Measurements from ENCODE around the gene MIGA1.
"Not testable (repeated sequence)": the region's sequence is repeated elsewhere in the genome, so short reads cannot be mapped to it uniquely, and the experiment has no call there.

Gene MIGA1, protein sequence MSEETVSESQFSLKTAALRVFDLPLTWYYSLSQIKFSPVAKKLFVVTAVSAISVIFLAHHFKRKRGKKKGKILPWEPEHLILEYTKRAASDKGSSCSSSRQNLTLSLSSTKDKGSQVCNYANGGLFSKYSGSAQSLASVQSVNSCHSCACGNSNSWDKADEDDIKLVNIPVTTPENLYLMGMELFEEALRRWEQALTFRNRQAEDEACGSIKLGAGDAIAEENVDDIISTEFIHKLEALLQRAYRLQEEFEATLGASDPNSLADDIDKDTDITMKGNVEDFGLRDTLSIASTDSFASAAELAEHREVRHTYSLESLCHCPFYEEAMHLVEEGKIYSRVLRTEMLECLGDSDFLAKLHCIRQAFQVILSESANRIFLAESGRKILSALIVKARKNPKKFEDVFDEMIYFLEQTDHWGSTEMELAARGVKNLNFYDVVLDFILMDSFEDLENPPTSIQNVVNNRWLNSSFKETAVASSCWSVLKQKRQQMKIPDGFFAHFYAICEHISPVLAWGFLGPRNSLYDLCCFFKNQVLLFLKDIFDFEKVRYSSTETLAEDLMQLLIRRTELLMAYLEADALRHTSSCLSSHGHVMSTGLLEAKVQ

DNA sequence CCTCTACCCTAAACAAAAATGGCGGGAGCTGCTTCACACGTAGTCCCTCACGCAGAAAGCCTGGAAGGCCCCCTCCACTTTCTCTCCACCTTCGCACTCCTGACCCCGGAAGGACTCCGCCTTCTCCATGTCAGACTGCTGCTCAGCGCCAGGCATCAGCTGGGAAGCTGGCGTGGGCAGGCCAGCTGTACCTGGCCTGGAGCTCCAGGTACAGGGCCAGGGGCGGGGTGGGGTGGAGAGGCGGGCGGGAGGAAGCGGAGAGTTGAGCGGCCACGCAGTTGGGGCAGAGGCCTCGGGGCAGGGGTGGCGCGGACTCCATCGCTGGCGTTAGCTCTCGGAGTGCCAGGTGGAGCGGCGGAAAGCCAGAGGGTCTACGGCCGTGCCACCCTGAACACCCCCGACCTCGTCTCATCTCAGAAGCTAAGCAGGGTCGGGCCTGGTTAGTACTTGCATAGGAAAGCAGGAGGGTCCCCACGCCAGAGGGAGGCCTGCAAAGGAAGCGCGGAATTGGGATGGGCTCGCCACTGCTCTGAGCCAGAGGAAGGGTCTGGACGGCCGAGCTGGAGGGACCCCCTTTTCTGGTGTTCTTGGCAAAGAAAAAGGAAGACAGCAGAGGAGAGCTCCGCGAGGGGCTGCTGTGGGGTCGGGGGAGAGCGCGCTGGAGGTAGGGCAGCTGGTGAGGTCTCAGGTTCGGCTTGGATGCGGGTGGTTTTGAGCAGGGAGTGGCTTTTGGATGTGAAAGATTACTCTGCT is at the start of gene MIGA1:
Gene MIGA1, plus strand, starts transcription at position 121 of the 753 bp plus-strand sequence. CDS start 3,604 bp downstream, outside the sequence.
- DNase-seq = peak; percentile 88

DNA sequence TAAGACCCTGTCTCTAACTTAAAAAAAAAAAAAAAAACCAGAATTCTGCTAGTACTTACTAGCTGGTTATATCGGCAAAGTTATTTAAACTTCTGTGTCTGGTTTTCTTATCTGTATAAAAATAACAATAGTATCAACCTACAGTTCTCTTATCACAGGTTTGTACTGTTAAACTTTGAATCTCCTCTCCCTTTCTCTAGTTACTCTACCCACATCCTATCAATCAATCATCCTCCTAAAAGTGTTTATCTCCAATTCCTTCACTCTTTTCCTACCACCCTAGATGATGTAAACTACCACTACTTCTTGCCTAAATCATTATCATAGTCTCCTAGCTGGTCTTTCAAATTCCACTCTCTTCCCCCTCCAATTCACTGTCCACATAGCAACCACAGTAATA is 47.4 kb upstream of the MIGA1 start:
- DNase-seq = no peak

DNA sequence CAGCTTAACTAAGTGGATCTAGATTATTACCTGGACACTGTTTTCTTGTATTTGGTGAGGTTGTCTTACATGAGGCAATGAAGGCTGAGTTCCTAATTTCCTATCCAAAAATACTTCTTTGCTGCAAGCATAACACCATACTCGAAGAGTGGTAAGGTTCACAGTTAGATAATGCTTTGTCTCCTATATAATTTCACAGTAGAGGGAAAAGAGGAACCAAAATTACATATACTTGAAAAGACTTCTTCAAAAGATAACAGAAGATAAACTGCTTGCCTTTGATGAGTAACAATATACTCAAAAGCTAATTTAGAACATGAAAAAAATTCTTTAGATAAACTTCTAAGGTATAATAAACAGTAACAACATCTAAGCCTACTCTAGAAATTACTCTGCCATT is 40.2 kb upstream of the MIGA1 start:
- DNase-seq = no peak

DNA sequence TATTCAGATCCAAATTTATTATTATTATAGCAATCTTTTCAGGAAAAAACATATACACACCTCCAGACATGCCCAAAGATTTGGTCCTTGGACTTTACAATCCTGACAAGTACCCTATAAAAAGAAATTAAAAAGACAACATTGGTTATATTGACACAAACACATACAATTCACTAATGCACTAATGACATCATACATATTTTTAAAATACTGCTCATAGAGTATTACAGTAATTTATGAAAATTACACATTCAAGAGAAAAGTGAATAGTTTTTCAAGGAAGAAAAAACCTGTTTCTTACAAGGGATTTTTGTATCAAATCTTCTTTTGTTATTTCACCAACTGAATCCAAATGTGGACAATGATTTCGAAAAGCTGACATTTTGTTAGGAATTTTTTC is 38.1 kb upstream of the MIGA1 start:
- no peak for DNase-seq

DNA sequence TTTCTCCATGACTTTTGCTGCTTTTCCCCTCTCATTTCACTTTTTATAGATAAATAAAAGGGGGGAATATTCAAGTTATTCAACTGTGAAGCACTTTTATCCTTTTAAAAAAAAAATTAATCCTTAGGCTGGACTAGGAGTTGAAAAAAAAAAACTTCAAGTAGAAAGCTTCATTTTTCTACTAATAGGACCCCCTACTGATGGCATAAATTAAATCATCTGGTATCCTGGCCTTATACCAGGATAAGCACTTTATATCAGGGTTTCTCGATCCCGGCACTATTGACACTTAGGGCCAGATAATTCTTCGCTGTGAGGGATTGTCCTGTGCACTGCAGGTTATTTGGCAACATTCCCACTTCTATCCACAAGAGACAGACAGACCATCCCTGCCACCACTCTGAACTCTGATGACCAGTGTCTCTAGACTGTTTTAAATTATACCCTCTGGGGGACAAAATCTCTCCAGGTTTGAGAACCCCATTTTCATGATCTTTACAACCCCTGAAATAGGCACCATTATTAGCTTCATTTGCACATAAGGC is 37.4 kb upstream of the MIGA1 start:
- no peak for DNase-seq

DNA sequence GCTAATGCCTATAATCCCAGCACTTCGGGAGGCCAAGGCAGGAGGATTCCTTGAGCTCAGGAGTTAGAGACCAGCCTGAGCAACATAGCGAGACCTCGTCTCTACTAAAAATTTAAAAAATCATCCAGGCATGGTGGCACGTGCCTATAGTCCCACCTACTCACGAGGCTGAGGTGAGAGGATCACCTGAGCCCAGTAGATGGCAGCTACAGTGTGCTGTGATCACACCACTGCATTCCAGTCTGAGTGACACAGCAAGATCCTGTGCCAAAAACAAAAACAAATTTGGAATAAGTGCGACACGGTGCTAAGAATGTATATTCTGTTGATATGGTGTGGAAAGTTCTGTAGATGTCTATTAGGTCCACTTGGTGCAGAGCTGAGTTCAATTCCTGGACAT is 34.9 kb upstream of the MIGA1 start:
- DNase-seq = no peak

DNA sequence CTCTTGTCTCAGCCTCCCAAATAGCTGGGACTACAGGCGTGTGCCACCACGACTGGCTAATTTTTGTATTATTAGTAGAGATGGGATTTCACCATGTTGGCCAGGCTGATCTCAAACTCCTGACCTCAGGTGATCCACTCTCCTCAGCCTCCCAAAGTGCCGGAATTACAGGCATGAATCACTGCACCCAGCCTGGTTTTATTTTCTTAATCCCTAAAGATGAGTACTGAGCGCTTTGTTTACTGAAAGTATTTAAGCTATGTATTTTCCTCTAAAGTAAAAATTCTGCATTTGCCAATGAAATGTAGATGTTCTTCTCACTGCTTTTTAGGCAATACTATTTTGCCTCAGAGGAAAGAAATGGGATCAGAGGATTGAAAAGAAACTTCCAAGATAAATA is 30.0 kb upstream of the MIGA1 start:
- DNase-seq = peak; percentile 18

DNA sequence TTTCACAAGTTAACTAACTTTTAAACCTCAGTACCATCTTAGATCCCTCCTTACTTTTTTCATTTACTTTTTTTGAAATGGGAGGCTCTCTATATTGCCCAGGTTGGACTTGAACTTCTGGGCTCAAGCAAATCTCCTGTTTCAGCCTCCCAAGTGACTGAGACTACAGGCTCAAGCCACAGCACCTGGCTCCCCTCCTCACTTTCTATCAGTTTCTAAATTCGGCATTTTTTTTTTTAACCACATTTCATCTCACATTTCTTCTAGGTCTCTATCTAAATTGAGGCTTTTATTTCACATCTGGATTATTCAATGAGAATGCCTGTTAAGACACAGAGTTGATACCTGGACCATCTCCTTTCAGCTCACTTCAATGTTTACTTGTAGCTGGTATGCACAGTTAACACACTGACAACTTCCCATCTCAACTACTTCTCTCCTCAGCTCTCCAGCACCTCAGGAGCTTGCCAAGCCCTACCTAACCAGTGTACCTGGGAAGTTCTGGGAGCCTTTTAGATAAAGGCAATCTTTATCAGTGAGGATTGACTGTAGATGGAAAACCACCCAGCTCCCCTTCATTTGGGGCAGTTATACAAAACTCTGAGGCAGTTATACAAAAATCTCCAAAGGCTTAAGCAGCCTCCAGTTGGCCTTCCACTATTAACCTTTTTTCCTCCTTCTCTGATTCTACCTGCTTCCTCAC is 23.2 kb upstream of the MIGA1 start:
- DNase-seq = no peak

DNA sequence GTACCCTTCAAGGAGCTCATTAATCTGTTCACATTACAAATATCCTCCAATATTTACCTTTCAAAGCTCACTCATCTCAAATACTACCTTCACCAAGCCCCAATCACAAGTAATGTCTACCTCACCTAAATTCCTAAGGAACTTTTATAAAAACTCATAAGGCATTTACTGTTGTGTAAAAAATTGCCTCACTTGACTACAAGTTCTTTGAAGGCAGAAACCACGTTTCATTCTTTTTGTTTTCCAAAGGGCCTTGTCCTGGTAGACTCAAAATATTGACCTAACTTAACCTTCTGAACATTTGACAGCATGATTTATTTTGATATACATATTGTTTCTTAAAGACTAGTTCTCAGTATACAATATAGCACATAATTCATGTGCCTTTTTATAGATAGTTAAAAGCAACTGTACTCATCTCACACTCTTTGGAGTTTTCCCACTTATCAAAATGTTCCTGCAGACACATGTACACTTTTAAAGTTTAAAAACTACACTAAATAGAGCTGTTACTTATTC is 22.3 kb upstream of the MIGA1 start:
- no peak for DNase-seq

DNA sequence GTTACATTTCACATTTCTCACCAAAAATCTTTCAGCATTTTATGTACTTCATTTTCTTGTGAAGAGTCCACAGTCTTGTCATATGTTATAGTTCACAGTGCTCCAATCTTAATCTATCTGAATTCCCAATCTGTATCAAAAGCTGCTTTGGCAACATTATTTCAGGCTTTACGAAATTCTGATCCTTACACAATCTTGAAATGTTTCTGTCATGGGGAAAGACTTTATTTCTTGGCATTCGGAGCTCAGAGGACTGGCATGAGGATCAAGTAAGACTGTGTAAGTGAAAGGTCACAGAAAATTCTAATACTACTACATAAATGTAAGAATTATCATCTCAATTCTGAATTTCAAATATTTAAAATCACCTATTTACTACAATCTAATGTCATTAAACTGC is 21.8 kb upstream of the MIGA1 start:
- DNase-seq = peak; percentile 30

DNA sequence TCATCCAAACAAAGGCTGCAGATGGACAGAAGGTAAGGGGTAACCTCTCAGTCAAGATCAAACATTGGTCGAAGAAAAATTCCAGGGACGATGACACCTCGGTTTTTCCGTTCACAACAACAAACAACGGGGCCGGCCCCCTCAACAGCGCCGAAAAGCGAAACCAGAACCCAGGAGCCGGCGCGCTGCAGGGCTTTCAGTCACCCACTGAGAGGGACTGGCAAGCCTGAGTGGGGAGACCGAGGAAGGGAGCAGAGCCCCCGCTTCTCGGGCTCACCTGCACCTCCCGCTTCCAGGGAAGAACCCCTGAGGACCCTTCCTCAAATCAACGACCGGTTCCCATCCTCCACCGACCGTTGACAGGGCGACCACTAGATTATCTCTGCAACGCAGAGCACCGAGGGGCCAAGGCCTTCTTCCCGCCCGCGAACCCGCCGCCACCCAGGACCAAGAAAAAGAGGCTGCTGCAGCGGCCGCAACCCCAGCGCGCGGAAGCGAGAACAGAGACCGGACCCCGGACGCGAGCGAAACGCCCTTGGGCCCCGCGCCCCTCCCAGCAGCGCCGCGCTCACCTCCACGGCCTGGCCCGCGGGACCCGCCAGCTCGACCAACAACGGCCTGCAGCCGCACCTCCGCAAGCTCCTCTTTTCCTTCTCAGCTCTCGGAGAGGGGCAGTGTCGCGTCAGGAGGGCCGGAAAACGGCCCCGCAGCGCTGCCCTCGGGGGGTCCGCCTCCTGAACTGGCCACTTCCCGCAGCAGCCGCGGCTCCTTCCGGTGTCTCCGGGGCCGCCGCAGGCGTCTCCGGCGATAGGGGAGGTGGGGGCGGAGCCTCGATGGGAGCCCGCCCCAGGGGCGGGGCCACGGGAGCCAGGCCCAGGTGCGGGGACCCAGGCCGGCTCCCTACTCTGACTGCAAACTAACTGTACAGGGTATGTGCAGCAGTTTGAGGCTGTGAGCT is 20.1 kb upstream of the MIGA1 start, which contains the start of gene USP33:
Gene USP33, minus strand, starts transcription at position 782 of the 958 bp plus-strand sequence. CDS start 18,155 bp downstream, outside the sequence.
- peak; percentile 77 for DNase-seq

DNA sequence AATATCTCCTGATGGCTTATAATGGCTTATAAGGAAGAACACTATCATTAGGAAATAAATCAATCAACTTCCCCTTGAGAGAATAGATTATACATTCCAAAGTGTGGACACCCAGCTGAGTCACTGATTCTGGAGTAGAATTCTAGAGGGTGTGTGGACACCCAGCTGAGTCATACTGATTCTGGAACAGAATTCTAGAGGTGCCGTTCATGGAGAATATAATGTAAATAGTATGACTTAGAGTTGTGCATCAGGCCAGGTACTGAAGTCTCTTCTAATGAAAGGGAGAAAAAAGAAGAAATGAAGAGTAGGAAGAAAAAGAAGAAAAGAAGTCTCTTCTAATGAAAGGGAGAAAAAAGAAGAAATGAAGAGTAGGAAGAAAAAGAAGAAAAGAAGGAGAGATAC is 17.4 kb upstream of the MIGA1 start:
- peak; percentile 75 for DNase-seq

DNA sequence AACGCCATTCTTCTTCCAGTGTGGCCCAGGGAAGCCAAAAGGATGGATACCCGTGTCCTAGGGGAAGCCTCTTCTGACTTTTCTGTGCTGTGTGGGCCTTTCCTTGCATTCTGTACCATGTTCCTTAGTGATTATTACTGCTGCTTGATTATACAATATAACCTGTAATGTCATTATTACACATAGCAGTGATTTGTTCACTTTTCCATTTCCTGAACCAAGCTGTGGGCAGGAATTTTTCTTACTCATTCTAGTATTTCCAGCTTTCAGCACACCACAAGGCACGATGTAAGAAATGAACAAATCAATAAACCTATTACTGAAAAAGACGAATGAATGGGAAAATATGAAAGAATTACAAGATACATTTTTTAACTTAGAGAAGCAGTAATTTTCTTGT is 11.4 kb upstream of the MIGA1 start:
- no peak for DNase-seq

DNA sequence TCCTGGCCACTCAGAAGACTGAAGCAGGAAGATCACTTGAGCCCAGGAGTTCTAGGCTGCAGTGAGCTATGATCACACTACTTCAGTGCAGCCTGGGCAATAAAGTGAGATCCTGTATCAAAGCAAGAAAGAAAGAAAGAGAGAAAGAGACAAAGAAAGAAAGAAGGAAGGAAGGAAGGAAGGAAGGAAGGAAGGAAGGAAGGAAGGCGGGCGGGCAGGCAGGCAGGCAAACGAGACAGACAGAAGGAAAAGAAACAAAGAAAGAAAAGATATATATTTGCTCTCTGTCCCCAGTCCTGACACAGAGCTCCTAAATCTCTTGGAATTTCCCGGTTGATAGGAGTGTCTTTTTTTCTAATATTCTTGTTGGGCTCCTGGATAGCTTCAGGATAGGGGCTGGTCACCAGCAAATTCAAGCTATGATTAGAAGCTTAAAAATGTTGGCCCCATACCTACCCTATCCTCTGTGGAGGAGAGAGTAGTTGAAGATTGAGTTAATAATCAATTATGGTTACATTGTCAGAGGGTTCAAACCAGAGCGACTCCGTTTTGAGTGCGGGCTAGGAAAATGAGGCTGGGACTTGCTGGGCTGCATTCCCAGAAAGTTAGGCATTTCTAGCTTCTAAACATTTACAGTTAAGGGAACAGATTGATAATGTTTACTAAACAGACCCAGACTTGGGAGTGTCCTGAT is 3.3 kb upstream of the MIGA1 start:
- no peak for DNase-seq

DNA sequence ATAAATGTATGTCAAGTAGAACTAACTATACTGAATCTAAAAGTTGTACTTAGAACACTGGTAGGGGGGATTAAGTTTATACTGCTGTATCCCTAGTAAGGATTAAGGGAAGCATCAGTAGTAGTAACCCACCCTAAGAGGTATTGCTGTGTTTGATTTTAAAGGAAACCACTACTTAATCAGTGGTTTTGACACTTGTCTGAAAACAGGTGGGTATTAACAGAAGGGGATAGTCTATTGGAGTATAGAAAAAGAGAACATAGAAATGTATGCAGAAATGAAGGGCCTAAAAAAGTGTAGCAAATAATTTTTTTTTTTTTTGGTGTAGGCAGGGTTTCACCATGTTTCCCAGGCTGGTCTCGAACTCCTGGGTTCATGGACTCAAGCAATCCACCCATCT is 2.2 kb downstream of the MIGA1 start:
- no peak for DNase-seq

DNA sequence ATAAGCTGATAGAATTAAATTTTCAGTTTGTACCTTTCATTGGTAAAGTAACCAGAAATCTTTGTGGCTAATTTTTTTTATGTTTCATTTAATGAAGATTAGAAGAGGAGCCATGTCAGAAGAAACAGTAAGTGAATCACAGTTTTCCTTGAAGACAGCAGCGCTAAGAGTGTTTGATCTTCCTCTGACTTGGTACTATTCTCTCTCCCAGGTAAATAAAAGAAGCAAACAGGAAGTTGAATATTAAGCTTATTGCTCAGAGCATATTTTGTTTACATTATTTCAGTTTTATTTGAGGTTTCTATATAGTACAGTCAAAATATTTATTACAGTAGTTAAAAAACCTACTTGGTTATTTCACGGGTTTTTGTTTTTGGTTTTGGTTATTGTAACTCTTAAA is 3.7 kb downstream of the MIGA1 start:
- DNase-seq = no peak

DNA sequence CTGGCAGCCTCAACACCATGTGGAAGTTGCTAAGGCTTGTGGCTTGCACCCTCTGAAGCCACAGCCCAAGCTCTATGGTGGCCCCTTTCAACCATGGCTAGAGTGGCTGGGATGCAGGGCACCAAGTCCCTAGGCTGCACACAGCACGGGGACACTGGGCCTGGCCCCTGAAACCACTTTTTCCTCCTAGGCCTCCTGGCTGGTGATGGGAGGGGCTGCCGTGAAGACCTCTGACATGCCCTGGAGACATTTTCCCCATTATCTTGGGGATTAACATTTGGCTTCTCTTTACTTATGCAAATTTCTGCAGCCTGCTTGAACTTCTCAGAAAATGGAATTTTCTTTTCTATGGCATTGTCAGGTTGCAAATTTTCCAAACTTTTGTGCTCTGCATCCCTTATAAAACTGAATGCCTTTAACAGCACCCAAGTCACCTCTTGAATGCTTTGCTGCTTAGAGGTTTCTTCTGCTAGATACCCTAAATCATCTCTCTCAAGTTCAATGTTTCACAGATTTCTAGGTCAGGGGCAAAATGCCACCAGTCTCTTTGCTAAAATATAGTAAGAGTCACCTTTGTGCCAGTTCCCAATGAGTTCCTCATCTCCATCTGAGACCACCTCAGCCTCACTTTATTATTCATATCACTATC is 6.8 kb downstream of the MIGA1 start:
- not testable (repeated sequence) for DNase-seq

DNA sequence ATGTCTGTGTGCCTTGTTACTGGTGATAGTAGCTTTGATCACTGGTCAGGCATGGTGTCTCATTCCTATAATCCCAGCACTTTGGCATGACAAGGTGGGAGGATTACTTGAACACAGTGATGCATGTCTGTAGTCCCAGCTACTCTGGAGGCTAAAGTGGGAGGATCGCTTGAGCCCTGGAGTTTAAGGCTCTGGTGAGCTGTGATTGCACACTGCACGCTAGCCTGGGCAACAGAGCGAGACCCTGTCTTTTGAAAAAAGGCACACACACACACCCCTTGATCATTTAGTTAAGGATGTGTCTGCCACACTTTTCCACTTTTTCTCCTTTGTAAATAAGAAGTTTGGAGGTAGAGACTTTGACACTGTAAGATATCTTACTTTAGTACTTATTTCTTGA is 15.1 kb downstream of the MIGA1 start:
- DNase-seq = no peak

DNA sequence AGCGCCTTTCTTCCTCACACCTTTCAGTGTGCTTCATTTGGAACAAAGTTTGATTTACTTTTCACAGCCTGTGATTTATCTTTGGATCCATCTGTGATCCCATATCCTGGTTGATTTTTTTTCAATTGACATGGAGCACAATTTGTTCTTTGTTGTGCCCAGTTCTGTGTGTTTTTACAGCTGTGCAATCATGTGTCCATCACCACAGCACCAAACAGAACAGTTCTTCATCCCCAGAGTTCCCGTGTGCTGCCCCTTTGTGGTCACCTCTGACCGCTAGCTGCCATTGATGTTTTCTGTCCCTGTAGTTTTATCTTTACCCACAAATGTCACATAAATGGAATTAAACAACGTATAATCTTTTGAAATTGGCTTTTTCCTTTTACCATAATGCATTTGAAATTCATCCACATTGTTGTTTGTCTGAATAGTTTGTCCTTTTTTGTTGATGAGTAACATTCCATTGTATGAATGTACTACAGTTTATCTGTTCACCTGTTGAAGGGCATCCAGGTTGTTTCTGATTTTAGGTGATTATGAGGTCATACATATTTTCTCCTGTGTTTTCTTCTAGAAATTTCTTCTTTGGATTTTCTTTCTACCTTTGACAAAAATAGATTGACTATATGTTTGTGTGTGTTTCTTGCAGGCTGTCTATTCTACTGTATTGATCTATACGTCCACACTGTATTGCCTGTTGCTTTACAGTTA is 17.4 kb downstream of the MIGA1 start:
- no peak for DNase-seq

DNA sequence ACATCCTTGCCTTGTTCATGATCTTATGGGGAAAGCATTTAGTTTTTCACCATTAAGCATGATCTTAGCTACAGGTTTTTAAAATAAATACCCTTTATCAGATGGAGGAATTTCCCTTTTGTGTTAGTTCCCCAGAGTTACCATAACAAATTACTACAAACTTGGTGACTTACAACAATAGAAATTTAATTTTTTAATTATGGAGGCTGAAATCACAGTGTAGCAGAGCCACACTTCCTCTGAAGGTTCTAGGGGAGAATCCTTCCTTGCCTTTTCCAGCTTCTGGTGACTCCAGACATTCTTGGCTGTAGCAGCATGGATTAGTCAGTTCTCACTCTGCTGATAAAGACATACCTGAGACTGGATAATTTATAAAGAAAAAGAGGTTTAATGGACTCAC is 18.5 kb downstream of the MIGA1 start:
- no peak for DNase-seq
